SH-SY5Y (cell line): Measurements from ENCODE around the gene ESRRB.

Experiments
- GATA2 ChIP-seq: IDR thresholded peaks from 2 replicates; pipeline ENCODE4 v1.6.1; 2011; ENCODE audit warnings: mild to moderate bottlenecking, low read depth, low read length
- GATA3 ChIP-seq: IDR thresholded peaks from 2 replicates; pipeline ENCODE4 v1.6.1; 2011; ENCODE audit warnings: low read depth, mild to moderate bottlenecking, low read length, moderate library complexity

DNA sequence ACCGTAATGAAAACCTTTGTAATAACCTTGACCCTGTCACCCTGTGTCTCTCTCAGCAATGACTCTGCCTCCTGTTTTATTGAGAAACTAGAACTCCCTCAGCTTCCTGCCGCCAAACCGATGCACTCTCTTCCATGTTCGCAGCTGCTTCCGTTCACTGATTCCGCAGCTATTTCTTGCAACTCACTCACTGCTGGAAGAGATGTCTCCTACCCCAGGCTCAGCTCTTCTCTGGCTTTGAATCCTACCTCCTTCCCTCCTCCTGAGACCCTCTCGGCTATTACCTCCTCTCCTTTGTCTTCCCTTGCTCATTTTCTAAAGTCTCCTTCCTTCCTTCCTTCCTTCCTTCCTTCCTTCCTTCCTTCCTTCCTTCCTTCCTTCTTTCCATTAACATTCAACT, 71.0 kb downstream of the ESRRB start:
- TF ChIP-seq GATA3 (no peak), GATA2 (no peak)
